ENCODE measurements around the gene ABCB4.

- TF ChIP-seq, protein P1, sequence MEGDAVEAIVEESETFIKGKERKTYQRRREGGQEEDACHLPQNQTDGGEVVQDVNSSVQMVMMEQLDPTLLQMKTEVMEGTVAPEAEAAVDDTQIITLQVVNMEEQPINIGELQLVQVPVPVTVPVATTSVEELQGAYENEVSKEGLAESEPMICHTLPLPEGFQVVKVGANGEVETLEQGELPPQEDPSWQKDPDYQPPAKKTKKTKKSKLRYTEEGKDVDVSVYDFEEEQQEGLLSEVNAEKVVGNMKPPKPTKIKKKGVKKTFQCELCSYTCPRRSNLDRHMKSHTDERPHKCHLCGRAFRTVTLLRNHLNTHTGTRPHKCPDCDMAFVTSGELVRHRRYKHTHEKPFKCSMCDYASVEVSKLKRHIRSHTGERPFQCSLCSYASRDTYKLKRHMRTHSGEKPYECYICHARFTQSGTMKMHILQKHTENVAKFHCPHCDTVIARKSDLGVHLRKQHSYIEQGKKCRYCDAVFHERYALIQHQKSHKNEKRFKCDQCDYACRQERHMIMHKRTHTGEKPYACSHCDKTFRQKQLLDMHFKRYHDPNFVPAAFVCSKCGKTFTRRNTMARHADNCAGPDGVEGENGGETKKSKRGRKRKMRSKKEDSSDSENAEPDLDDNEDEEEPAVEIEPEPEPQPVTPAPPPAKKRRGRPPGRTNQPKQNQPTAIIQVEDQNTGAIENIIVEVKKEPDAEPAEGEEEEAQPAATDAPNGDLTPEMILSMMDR (optimal IDR thresholded peaks at IDR 0.05 in 1 of 3, IDR thresholded peaks at IDR 0.05 in 1 of 3, conservative IDR thresholded peaks at IDR 0.05 in 1 of 3; ENCODE audit: extremely low read depth in 1 of 3, insufficient read depth in 2 of 3, low read length in 3 of 3): no peak
- TF ChIP-seq EZH2 (IDR thresholded peaks at IDR 0.05; ENCODE audit: low read length): no peak
These were observed 79.9 kb downstream of the ABCB4 start for GRCh38 chr7:87395442-87396020.

Data from keratinocyte (primary cell).